Measurements from ENCODE around the gene PGAP3.

DNA sequence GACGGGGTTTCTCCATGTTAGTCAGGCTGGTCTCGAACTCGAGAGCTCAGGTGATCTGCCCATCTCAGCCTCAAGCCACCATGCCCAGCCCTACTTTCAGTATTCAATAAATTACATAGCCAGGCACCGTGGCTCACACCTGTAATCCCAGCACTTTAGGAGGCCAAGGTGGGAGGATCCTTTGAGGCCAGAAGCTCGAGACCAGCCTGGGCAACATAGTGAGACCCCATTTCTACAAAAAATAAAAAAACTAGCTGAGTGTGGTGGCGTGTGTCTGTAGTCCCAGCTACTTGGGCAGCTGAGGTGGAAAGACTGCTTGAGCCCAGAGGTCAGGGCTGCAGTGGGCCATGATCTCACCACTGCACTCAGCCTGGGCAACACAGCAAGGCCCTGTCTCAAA lies 34.2 kb upstream of the PGAP3 start:
- TF ChIP-seq, protein P1, sequence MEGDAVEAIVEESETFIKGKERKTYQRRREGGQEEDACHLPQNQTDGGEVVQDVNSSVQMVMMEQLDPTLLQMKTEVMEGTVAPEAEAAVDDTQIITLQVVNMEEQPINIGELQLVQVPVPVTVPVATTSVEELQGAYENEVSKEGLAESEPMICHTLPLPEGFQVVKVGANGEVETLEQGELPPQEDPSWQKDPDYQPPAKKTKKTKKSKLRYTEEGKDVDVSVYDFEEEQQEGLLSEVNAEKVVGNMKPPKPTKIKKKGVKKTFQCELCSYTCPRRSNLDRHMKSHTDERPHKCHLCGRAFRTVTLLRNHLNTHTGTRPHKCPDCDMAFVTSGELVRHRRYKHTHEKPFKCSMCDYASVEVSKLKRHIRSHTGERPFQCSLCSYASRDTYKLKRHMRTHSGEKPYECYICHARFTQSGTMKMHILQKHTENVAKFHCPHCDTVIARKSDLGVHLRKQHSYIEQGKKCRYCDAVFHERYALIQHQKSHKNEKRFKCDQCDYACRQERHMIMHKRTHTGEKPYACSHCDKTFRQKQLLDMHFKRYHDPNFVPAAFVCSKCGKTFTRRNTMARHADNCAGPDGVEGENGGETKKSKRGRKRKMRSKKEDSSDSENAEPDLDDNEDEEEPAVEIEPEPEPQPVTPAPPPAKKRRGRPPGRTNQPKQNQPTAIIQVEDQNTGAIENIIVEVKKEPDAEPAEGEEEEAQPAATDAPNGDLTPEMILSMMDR (IDR thresholded peaks at IDR 0.05), result no peak
- TF ChIP-seq POLR2AphosphoS5 (IDR thresholded peaks at IDR 0.05), result no peak

Measured in upper lobe of left lung (tissue), 4 donors.